K562 (cell line): ENCODE results near the gene RBP3. TPM values are rescaled to one million over a fixed set of nuclear protein-coding genes. Genes with fewer than 3 reads are reported as not detected.

Experiments used
- CBFA2T3 ChIP-seq: fragments of 450-650 bp; IDR thresholded peaks from 2 replicates; pipeline ENCODE4 v1.6.1; 2017
- CBX2 ChIP-seq: fragments of 200-600 bp; sonication (generic); IDR thresholded peaks from one replicate; pipeline ENCODE4 v1.6.1; 2012; ENCODE audit warnings: mild to moderate bottlenecking, low read length, inconsistent platforms; ENCODE audit not compliant: insufficient read depth, poor library complexity, severe bottlenecking
- DPF2 ChIP-seq: fragments of 450-650 bp; IDR thresholded peaks from 2 replicates; pipeline ENCODE4 v1.6.1; 2016
- EP400 ChIP-seq: fragments of 450-650 bp; IDR thresholded peaks from 2 replicates; pipeline ENCODE4 v1.6.1; 2017; ENCODE audit warnings: antibody characterized with exemption, mild to moderate bottlenecking, moderate library complexity
- ESRRA ChIP-seq: fragments of 450-650 bp; IDR thresholded peaks from 2 replicates; pipeline ENCODE4 v1.6.1; 2014; ENCODE audit warnings: low read depth, mild to moderate bottlenecking, moderate library complexity, borderline replicate concordance
- HNRNPL ChIP-seq: fragments of 200-400 bp; formaldehyde crosslinking; IDR thresholded peaks from 2 replicates; pipeline ENCODE4 v1.6.1; 2017; ENCODE audit warnings: low read depth, mild to moderate bottlenecking, low read length
- MCM3 ChIP-seq: fragments of 450-650 bp; IDR thresholded peaks from 2 replicates; pipeline ENCODE4 v1.6.1; 2016
- NCOR1 ChIP-seq: fragments of 450-650 bp; IDR thresholded peaks from 2 replicates; pipeline ENCODE4 v1.6.1; 2016; ENCODE audit warnings: mild to moderate bottlenecking, moderate library complexity
- NFIC ChIP-seq: fragments of 450-650 bp; IDR thresholded peaks from 2 replicates; pipeline ENCODE4 v1.6.1; 2017; ENCODE audit warnings: mild to moderate bottlenecking, inconsistent platforms
- RCOR1 ChIP-seq, 2 experiments: IDR thresholded peaks; 2 replicates each; pipeline ENCODE4 v1.6.1; 2012; ENCODE audit warnings: low read depth in 2 of 2, low read length in 2 of 2, borderline replicate concordance in 1 of 2, improper control_type of control experiment in 1 of 2
- SMARCB1 ChIP-seq: IDR thresholded peaks from 2 replicates; pipeline ENCODE4 v1.6.1; 2011; ENCODE audit warnings: improper control_type of control experiment, low read depth; ENCODE audit not compliant: insufficient read length
- polyA plus RNA-seq, 8 experiments: library from polyadenylated mRNA; depleted of rRNA in 4 of 8; stranded (reverse) in 5 of 8; unstranded in 3 of 8; fragments of >200 nt; fragmentation: Nextera tagmentation in 2 of 8; fragmentation: Illumina TruSeq in 1 of 8; extraction: Ambion mirVana in 2 of 8; extraction: Trizol in 1 of 8; gene quantifications; 2 replicates each; pipeline versions ENCODE4 v1.2.1 to v1.2.3, GENCODE V29; 2011 to 2014; ENCODE audit warnings: inconsistent platforms in 1 of 8, missing spikeins in 1 of 8
- total RNA-seq, 7 experiments: library from RNA; depleted of rRNA in 6 of 7; stranded (reverse); fragments of >200 nt in 6 of 7; fragmentation: Illumina TruSeq in 2 of 7; extraction: Trizol in 2 of 7; gene quantifications; 2 replicates each; pipeline versions ENCODE4 v1.2.1 to v1.2.3, GENCODE V29; 2011 to 2021; ENCODE audit warnings: low replicate concordance in 1 of 7
- TF ChIP-seq, protein P1 (sequence below): fragments of 450-650 bp; IDR thresholded peaks from 2 replicates; pipeline ENCODE4 v1.6.1; 2016; ENCODE audit warnings: mild to moderate bottlenecking, moderate library complexity
- TF ChIP-seq, protein P2 (sequence below): fragments of 250-450 bp; sonication (Bioruptor Pico); IDR thresholded peaks from 2 replicates; pipeline ENCODE4 v1.4.0; 2020; ENCODE audit warnings: mild to moderate bottlenecking
- TF ChIP-seq, protein P3 (sequence below): sonication (generic); formaldehyde crosslinking; IDR thresholded peaks from 2 replicates; pipeline ENCODE4 v1.8.0; 2022; ENCODE audit warnings: missing genetic modification reagents, mild to moderate bottlenecking, moderate library complexity, borderline replicate concordance

The RBP3 gene
- total and polyA plus RNA-seq, 9 of the 15 experiments (the other 6 are each of a cell fraction or from before 2014, with no cell fraction given): not detected

DNA sequence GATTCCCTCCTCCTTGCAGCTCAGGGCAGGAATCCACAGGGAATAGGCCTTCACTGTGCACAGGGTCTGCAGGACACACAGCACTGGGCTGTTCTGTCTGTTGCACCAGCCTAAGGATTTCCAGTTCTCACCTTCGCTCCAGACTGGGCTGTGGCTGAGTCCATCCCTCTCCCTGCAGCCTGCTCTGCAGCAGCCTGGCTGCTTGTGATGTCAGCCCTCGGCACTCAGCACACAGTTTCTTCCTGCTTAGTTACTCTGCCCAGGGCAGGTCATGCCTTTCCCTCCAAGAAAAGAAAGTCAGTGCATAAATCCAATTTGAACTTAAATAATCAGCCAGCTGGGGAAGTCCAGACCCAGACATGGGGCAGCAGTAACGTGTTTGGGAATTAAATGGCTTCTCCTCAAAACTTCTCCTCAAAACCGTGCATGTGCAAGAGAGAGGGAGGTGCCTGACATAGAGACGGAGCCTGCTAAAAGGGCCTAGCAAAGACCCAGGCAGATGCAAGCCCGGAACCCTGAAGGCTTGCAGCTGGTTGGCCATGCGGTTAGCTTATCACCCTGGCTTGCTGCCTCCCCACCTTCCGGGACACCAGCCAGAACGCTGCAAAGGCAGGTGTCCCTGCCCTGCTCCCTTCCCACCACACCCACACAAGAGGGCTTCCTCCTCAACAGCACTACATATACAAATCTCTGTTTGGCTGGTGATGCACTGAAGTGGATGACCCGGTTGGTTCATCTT lies 36.8 kb upstream of the RBP3 start (continued):
- TF ChIP-seq, protein P1, sequence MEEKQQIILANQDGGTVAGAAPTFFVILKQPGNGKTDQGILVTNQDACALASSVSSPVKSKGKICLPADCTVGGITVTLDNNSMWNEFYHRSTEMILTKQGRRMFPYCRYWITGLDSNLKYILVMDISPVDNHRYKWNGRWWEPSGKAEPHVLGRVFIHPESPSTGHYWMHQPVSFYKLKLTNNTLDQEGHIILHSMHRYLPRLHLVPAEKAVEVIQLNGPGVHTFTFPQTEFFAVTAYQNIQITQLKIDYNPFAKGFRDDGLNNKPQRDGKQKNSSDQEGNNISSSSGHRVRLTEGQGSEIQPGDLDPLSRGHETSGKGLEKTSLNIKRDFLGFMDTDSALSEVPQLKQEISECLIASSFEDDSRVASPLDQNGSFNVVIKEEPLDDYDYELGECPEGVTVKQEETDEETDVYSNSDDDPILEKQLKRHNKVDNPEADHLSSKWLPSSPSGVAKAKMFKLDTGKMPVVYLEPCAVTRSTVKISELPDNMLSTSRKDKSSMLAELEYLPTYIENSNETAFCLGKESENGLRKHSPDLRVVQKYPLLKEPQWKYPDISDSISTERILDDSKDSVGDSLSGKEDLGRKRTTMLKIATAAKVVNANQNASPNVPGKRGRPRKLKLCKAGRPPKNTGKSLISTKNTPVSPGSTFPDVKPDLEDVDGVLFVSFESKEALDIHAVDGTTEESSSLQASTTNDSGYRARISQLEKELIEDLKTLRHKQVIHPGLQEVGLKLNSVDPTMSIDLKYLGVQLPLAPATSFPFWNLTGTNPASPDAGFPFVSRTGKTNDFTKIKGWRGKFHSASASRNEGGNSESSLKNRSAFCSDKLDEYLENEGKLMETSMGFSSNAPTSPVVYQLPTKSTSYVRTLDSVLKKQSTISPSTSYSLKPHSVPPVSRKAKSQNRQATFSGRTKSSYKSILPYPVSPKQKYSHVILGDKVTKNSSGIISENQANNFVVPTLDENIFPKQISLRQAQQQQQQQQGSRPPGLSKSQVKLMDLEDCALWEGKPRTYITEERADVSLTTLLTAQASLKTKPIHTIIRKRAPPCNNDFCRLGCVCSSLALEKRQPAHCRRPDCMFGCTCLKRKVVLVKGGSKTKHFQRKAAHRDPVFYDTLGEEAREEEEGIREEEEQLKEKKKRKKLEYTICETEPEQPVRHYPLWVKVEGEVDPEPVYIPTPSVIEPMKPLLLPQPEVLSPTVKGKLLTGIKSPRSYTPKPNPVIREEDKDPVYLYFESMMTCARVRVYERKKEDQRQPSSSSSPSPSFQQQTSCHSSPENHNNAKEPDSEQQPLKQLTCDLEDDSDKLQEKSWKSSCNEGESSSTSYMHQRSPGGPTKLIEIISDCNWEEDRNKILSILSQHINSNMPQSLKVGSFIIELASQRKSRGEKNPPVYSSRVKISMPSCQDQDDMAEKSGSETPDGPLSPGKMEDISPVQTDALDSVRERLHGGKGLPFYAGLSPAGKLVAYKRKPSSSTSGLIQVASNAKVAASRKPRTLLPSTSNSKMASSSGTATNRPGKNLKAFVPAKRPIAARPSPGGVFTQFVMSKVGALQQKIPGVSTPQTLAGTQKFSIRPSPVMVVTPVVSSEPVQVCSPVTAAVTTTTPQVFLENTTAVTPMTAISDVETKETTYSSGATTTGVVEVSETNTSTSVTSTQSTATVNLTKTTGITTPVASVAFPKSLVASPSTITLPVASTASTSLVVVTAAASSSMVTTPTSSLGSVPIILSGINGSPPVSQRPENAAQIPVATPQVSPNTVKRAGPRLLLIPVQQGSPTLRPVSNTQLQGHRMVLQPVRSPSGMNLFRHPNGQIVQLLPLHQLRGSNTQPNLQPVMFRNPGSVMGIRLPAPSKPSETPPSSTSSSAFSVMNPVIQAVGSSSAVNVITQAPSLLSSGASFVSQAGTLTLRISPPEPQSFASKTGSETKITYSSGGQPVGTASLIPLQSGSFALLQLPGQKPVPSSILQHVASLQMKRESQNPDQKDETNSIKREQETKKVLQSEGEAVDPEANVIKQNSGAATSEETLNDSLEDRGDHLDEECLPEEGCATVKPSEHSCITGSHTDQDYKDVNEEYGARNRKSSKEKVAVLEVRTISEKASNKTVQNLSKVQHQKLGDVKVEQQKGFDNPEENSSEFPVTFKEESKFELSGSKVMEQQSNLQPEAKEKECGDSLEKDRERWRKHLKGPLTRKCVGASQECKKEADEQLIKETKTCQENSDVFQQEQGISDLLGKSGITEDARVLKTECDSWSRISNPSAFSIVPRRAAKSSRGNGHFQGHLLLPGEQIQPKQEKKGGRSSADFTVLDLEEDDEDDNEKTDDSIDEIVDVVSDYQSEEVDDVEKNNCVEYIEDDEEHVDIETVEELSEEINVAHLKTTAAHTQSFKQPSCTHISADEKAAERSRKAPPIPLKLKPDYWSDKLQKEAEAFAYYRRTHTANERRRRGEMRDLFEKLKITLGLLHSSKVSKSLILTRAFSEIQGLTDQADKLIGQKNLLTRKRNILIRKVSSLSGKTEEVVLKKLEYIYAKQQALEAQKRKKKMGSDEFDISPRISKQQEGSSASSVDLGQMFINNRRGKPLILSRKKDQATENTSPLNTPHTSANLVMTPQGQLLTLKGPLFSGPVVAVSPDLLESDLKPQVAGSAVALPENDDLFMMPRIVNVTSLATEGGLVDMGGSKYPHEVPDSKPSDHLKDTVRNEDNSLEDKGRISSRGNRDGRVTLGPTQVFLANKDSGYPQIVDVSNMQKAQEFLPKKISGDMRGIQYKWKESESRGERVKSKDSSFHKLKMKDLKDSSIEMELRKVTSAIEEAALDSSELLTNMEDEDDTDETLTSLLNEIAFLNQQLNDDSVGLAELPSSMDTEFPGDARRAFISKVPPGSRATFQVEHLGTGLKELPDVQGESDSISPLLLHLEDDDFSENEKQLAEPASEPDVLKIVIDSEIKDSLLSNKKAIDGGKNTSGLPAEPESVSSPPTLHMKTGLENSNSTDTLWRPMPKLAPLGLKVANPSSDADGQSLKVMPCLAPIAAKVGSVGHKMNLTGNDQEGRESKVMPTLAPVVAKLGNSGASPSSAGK: peak; percentile 13
- no peak for TF ChIP-seq SMARCB1
- TF ChIP-seq, protein P2, sequence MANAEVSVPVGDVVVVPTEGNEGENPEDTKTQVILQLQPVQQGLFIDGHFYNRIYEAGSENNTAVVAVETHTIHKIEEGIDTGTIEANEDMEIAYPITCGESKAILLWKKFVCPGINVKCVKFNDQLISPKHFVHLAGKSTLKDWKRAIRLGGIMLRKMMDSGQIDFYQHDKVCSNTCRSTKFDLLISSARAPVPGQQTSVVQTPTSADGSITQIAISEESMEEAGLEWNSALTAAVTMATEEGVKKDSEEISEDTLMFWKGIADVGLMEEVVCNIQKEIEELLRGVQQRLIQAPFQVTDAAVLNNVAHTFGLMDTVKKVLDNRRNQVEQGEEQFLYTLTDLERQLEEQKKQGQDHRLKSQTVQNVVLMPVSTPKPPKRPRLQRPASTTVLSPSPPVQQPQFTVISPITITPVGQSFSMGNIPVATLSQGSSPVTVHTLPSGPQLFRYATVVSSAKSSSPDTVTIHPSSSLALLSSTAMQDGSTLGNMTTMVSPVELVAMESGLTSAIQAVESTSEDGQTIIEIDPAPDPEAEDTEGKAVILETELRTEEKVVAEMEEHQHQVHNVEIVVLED (CRISPR knock-in tag): no peak
- TF ChIP-seq HNRNPL: no peak
- no peak for TF ChIP-seq MCM3
- TF ChIP-seq, protein P3, sequence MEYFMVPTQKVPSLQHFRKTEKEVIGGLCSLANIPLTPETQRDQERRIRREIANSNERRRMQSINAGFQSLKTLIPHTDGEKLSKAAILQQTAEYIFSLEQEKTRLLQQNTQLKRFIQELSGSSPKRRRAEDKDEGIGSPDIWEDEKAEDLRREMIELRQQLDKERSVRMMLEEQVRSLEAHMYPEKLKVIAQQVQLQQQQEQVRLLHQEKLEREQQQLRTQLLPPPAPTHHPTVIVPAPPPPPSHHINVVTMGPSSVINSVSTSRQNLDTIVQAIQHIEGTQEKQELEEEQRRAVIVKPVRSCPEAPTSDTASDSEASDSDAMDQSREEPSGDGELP: peak; percentile 30; the same call in 1 of the 2 replicates
- TF ChIP-seq ESRRA: peak; percentile 54; the same call in 1 of the 2 replicates
- 0 out of 2 replicates have a peak, but pooled peaks have one; percentile 28 for TF ChIP-seq DPF2
- TF ChIP-seq CBX2: no peak
- peak; percentile 78 for TF ChIP-seq CBFA2T3
- TF ChIP-seq NFIC: peak; percentile 68
- TF ChIP-seq NCOR1: 0 out of 2 replicates have a peak, but pooled peaks have one; percentile 9
- TF ChIP-seq EP400: no peak
- peak in 1 of 2 experiments; percentile 42; a peak in 2 of 4 replicates for TF ChIP-seq RCOR1 (IDR thresholded peaks at IDR 0.05; ENCODE audit: borderline replicate concordance in 1 of 2, low read depth in 2 of 2, low read length in 2 of 2)
